Glomerular endothelial cell (primary cell): ENCODE measurements around the gene NFAT5. TPM values are rescaled to one million over a fixed set of nuclear protein-coding genes. Genes with fewer than 3 reads are reported as not detected.

Experiments used
- DNase-seq: peaks from one replicate; pipeline ENCODE4 v3.0.0-alpha.2; 2011; ENCODE audit warnings: low read depth, low spot score; ENCODE audit errors: extremely low read depth
- total RNA-seq: library from RNA; depleted of rRNA; stranded (reverse); fragments of >200 nt; gene quantifications from 2 replicates; pipeline ENCODE4 v1.2.3, GENCODE V29; 2015

The NFAT5 gene
- total RNA-seq, 1 donor from 2014 or later = 71.0 TPM

DNA sequence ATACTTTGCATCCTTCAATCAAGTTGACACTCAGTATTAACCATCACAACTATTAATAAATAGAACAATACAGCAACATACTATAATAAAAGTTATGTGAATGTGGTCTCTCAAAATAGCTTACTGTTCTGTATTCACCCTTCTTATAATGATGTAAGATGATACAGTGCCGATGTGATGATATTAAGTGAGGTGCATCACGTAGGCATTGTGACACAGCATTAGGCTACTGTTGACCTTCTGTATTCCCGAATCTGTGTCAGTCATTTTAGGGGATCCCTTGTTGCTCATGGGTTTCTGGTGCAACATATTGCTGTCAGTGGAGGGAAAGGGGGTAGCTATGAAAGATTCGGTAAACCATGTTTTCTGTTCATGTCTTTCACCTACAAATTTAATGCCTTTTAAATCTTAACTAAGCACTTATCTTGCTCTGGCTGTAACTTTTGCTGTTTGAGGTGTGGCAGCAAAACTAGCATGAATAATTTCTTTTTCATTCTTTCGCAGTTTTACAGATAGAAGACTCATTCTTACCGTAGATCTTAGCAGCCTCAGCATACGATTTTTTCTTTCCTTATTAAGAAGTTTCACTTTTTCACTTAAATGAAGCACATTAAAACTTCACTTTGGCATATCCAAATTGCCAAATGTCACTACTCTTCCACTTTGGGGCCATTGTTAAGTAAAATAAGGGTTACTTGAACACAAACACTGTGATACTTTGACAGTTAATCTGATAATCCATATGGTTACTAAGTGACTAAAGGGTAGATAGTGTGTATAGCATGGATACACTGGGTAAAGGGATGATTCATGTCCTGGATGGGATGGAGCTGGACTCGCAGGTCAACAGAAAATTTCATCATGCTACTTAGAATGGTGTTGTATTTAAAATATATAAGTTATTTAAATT, 29.6 kb downstream of the NFAT5 start:
- no peak for DNase-seq

DNA sequence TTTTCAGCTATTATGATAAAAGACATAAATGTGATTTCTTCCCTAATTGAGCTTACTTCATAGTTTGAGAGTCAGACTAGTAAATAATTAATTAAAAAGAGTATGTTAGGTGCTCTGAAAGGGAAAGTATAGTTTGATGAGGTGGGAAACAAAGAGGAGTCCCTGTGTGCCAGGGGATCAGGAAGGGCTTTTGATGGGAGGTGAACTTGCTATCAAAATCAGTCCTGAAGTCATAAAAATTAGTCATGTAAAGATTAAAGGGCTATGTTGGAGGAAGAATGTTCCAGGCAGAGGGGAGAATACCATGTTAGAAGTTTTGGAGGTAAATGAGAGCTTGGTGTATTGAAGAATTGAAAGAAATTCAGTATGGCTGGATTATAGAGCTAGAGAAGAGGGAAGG, 31.0 kb downstream of the NFAT5 start:
- DNase-seq = no peak

DNA sequence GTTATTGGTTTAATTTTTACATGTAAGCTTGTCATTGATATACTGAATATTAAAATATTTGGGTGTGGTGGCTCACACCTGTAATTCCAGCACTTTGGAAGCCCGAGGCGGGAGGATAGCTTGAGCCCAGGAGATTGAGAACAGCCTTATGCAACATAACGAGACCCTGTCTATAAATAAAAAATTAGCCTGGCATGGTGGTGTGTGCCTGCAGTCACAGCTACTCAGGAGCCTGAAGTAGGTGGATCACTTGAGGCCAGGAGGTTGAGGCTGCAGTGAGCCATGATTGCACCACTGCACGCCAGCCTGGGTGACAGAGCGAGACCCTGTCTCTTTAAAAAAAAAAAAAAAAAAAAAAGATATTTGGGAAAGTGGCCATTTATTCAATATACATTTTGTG, 32.3 kb downstream of the NFAT5 start:
- no peak for DNase-seq

DNA sequence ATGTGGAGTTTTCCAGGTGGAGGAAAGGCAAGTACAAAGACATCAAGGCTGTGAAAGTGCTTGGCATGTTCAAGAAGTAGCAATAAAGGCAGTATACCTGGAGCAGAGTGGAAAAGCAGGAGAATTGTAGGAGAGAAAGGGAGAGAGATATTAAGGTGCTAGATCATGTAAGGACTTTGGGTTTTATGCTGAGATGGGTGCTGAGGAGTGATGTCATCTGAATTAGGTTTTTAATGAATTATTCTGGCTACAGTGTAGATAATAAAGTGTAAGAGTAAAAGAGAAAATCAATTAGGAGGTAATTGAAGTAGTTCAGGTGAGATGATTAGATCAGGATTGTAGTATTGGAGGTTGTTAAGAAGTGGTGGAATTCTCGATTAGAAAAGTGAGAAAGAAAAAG, 34.0 kb downstream of the NFAT5 start:
- no peak for DNase-seq

DNA sequence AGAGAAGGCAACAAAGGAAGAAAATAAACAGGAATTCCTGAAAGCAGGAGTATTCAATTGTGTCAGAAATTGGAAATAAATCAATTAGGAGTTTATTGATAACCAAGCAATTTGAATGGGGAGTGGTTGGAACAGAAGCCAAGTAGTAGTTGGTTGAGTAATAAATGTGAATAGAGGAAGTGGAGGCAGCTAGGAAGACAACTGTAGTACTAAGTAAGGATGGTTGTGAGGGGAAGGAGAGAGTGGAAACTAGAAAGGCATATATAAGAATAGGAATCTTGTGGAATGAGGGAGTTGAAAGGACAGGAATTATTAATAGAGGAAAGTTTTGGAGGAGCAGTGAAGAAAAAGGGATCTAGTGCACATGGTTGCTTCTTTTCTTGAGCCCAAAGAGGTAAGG, 34.4 kb downstream of the NFAT5 start:
- DNase-seq = no peak

DNA sequence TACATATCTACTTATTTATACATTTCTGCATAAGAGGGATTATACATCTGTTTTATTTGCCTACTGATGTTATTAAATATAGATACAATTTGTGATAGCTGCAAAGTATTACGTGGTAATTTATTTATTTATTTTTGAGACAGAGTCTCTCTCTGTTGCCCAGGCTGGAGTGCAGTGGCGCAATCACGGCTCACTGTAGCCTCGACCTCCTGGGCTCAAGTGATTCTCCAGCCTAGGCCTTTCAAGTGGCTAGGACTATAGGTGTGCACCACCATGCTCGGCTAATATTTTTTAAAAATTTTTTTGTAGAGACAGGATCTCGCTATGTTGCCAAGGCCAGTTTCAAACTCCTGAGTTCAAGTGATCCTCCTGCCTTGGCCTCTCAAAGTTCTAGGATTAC, 35.5 kb downstream of the NFAT5 start:
- DNase-seq = no peak

DNA sequence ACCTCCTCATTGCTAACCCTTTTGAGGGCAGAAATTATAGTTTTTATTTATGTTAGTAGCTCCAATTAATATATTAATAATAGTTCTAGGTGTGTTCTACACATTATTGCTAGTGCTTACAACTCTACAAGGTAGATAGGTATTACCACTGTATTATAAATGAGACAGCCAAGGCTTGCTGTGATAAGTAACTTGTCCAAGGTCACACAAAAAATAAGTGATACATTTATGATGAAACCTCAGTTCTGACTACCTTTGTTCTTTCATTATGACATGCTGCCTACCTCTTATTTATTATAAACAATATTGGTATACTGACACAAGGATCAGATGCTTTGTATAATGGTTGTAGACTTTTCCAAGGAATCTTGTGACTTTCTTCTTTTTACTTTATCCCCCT, 41.2 kb downstream of the NFAT5 start:
- DNase-seq = no peak

DNA sequence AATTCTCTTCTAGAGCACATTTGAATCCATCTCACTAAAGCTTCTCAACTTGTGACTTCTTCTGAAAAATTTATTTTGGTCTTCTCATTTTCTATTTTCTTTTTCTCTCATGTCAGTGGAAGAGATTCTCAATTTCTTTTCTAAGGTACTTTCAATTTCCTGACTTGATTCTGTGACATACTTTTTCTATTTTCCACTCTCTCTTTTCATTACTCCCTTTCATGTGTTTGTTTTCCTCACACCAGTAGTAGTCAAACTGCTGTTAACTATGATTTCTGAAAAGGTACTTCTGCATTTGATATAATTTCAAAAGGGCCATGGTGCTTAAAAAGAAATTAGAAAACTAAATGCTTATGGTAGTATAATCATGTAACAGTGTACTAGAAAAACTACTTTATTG, 41.9 kb downstream of the NFAT5 start:
- no peak for DNase-seq

DNA sequence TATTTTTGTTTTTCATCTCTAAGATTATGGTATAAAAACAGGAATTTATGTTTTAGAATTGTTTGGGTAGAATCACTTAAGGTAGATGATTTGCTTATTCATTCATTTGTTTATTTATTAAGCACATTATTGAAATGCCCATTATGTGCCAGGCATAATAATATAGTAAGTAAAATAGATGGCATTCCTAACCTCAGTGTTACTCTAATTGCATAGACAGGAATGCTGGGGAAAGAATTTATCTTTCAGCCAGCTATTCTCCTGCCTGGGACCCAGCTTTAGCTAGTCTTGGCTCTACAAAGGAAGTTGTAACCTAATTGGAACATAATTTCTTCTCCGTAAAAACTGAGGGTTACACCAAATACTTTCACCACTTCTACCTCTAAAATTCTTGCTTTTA, 44.6 kb downstream of the NFAT5 start:
- no peak for DNase-seq

DNA sequence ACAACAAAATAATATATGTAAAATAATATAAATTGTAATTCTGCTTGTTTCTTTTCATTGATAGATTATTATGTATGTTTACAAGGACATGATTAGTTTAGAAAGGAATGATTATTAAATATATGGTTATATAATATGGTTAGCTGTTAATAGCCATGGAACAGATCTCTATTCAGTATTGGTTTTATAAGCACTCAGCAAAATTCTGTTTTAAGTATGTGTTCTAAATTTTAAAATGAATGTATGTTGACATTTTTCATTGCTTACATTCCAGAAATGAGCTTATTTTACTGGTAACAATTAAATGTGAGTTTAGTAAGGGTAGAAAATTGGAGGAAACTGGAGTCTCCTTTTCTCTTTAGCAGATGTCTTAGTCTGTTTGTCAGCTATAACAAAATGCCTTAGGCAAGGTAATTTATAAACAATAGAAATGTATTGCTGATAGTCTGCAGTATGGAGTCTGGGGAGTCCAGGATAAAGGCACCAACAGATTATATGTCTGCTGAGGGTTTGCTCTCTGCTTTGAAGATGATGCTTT, 45.4 kb downstream of the NFAT5 start:
- DNase-seq = no peak

DNA sequence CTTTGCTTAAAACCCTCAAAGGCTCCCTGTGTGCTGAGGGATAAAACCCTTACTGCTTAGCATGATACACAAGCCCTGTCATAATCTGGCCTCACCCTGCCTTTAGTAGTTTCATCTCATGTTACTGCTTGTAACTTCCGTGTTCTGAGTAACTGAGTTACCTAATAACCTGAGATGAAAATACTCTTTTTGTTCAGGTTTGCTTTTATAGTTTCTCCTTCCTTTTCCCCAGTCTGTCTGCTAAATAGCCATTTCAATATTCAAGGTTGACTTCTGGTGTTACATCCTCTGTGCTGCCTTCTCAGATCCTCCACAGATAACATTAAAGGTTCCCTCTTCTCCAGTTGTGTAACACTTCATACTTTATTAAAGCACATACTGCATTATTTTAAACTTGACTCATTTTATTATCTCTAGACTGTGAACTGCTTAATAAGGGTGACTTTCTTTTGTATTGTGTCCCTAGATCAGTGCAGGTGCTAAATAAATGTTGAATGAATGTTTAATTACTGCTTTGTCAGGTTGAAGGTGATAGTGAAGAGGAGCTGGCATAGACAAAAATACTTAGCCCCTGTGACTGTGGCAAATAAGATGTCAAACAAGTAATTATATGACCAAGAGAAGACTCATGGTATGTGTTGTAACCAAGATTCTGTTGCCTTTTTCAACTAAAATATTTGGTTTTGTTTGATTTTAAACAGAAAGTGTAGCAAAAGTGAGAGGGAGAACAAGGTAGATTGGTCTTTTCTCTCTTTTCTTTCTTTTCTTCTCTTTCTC, 47.8 kb downstream of the NFAT5 start:
- DNase-seq = no peak

DNA sequence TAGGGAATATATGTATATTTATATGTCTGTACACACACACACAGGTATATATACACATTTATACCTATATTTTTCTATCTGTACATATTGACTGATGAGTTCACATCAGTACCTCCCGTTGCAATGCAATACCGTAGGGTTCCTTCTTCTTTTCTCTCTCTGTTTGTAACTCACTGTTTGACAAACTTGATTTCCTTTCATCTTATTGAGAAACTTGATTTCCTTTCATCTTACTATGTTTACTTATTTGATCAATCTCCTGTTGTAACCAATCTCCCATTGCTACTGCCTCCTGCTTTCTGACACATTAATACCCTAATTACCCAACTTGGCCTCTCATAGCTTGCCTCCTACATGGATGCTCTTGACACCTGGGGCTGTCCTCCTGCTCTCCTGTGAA, 49.8 kb downstream of the NFAT5 start:
- no peak for DNase-seq

DNA sequence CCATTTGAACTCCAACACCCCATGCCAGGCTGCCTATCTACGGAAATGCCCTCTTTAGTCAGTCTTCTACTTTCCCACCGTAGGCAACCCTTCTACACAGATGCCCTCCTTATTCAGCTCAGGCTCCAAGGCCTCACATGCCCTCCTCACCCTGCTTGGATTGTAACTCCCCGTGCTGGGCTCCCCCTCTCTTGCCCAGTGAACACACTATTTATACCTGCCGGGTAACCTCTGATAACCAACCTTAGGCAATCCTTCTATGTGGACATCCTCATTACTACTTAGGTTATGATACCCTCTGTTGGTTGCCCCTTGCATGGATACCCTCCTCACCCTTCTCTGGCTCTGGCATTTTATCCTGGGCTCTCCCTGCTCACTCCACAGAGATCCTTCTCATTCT, 50.3 kb downstream of the NFAT5 start:
- no peak for DNase-seq

DNA sequence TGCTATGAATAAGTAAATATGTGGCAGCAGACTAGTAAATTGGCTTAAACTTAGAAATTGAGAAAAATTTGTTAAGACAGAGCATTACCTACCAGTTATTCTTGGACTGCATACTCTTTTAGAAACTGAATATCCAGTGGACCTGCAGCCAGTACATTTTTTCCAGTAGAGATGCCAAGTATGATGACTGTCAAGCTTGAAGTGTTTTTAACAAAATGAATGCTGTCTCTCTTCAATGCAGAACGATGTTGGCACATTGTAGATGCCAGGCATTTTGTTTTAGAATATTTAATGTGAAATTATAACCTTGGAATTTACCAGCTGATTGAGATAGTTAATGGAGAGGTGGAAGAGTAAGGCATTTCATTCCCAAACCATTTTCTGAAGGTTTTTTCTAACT, 52.5 kb downstream of the NFAT5 start:
- DNase-seq = no peak

DNA sequence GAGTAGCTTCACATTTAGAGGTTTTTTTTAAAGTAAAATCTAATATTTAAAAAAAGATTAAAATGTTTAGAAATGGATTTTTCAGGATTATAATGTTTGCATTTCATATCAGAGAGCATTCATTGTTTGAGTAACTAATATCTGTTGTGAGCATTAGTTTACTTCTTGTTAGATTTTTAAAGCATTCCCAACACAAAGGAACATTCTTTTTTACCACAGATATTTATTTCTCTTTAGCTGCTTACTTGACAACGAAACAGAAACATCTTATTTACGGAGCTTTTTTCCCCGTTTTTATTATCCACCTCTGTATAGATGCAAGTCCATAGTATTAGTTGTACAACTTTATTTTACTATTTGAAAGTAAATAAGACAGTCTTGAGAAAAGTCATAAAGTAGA, 53.0 kb downstream of the NFAT5 start:
- no peak for DNase-seq

DNA sequence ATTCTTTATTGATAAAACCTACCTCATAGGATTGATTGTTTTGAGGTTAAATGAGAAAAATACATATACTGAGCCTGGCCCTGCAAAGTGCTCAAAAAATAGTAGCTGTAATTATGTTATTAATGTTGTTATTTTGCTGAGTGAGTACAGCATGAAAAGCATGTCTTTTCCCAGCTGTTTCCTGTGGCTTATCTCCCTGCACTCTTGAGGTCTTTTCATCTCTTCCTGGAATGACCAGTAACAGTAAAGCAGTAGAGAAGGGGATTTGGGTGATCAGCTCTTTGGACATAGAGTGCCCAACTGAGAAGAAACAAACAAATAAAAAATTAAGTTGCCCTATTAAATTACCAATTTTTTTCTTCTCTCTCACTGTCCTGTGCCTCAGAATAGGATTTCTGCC, 53.7 kb downstream of the NFAT5 start:
- DNase-seq = peak; percentile 48

DNA sequence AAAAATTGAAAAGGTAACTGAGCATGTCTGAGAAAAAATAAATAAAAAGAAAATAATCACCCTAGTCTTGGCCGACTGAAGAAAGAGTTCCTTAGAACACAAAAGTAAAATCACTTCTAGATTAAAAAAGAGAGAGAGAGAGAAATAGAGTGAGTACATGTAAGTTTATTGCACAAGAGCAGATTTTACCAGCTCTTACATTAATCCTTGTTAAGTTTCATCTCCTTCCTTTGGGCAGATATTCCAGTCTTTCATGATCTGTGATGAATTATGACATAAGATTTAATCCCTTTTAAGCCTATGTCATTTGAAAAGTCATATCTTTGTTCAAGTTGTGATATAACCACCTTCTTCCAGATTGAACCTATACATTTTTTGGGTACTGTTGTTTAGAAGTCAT, 54.8 kb downstream of the NFAT5 start:
- no peak for DNase-seq

DNA sequence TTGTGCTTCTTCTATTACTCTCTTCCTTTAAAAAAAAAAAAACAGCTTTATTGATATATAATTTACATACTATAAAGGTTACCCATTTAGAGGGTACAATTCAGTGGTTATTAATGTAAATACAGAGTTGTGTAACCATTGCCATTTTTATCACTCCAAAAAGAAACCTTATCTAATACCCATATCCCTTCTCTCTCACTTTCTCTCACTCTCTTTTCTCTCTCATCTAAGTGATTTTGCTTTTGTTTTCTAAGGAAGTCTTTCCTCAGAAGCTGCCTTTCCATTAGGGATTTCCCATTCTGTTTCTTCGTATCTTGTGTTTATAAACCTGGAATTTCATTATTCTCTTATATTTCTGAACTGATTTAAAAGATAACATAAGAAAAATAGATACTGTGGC, 55.5 kb downstream of the NFAT5 start:
- DNase-seq = no peak

DNA sequence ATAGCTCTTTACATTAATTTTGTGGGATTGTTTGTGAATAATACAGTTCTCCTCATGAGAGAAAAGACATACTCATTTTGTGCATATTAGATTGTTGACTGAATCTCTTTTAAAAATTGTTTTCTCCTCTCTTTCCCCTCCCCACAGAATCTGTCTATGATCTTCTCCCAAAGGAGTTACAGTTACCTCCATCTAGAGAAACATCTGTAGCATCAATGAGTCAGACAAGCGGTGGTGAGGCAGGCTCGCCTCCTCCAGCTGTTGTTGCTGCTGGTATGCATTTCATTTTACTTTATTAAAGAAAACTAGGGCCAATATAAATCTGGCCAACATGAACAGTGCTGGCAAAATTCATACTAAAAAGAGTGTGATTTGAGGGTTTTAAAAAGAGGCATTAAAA, 60.5 kb downstream of the NFAT5 start:
- no peak for DNase-seq

DNA sequence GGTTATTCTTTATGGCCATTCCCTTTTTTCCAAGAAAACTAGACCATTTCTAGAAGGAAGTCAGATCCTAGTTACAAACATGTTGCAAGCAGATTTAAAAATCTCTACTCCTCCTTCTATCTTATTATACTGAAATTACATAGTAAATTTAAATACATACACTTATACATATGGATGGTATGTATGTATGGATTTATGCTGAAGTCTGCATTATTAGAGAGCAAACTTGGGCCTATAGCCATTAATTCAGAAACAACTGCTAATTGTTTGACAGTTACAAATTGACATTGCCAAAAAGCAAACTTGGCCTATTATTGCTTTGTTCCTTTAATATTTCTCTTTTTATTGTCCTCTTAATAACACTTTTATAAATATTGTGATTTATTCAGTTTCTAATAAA, 67.1 kb downstream of the NFAT5 start:
- DNase-seq = no peak

DNA sequence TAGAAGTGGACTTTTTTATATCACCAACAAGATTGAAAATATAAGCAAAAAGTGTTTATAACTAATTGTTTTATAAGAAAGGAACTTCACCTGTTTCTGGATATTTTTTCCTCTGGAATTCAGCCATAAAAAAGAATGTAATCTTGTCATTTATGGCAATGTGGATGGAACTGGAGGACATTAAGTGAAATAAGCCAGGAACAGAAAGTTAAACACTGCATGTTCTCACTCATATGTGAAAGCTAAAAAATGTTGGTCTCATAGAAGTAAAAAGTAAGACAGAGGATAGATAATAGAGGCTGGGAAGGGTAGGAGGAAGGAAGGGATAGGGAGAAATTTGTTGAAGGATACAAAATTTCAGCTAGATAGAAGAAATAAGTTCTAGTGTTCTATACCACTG, 67.6 kb downstream of the NFAT5 start:
- no peak for DNase-seq
